ENCODE measurements around the gene QPCTL. TPM values are rescaled to one million over a fixed set of nuclear protein-coding genes. Genes with fewer than 3 reads are reported as not detected.

Gene QPCTL
- 1 to 10 TPM; 2.1 to 4.5 (median 3.4) TPM for polyA plus RNA-seq (ENCODE audit: insufficient read length in 10 of 10)
- long read RNA-seq, donor 1 = 0 reads
- long read RNA-seq, donor 2, partial matches to known transcripts = 0 of 1 reads
- long read RNA-seq, donor 2, other reads (novel, unspliced or antisense) = 0 of 1 reads
- long read RNA-seq, donor 3 = 0 reads
- long read RNA-seq, donor 4 = 0 reads
- long read RNA-seq, donor 5, partial matches to known transcripts = 0 of 1 reads
- long read RNA-seq, donor 5, other reads (novel, unspliced or antisense) = 0 of 1 reads
- long read RNA-seq, donor 6 = 0 reads
- long read RNA-seq, donor 7, partial matches to known transcripts = 0 of 1 reads
- long read RNA-seq, donor 7, other reads (novel, unspliced or antisense) = 0 of 1 reads
- long read RNA-seq, donor 8 = 0 reads
- long read RNA-seq, donor 9 = 0 reads

GRCh38 chr19:45692187-45693105, at the start of gene QPCTL:
Gene QPCTL (plus strand): TSS chr19:45692666. CDS start chr19:45692704, 38 bp downstream.
- DNase-seq = peak; percentile 96 to 99 (median 98)

- peak; percentile 62 to 91 (median 84) for DNase-seq
These were observed 49.2 kb upstream of the QPCTL start for GRCh38 chr19:45643024-45643926.

DNA sequence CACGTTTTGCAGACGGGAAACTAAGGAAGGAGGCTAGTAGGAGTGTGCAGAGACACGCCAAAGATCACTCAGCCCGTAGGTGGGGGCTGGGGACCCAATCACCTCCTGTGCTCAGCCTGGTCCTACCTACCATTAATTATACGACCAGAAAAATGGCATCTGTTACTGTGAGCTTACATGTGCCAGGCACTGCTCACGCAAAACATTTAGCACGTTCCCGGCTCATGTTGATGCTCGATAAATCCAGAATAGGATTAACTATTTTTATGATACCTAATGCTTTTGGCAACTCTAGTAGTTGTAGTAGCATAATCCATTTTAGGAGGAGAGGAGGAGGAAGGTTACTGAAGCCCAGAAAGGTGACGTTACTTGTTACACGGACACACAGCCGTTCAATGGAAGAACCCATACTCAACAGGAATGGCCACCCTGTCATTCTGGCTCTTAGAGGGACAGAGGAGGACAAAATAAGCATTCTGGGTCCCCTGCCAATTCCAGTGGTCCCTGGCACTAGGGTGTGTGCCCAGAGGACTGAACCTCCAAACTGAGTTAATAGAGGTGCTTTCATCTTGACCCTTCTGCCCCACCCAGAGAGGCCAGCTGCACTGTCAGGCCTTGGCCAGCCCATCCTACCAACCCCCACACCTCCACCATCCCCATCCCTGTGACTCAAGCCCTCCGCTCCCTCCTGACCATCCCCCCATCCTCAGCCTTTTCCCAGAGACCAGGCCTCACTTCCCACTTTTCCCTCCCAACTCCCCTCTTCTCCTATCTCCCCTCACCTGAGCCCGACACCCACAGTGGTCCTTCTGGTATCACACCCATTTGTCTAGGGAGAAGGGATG, 48.3 kb upstream of the QPCTL start:
- DNase-seq = no peak

- no peak for DNase-seq
These were observed 47.3 kb upstream of the QPCTL start for GRCh38 chr19:45645068-45645630.

- DNase-seq = peak; percentile 73 to 84 (median 78)
These were observed 46.7 kb upstream of the QPCTL start for GRCh38 chr19:45645631-45646344.

DNA sequence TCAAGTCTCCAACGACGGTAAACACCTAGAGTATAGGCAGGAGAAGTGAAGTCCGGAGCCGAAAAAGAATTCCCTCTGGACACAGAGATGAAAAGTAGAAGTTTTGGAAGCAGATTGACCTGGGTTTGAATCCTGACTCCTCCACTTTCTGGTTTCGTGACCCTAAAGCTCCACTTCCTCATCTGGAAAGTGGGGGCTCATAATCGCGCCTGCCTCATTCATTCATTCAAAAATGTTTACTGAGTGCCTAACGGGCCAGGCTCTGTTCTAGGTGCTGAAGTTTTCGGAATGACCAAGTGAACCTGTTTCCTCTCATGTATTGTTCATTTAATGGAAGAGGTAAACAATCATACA, 46.1 kb upstream of the QPCTL start:
- no peak for DNase-seq

DNA sequence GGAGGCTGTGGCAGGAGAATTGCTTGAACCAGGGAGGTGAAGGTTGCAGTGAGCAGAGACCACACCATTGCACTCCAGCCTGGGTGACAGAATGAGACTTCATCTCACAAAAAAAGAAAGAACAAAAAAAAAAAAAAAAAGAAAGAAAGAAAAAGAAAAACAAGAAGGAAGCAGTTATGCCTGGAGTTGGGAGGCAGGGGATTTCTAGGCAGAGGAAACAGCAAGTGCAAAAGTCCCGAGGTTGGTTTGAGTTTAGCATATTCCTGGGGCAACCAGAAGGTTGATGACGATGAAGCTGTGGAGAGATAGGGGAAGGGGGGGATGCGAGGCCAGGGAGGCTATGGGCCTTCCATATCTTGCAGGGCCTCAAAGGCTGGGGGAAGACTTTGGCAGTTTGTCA, 41.7 kb upstream of the QPCTL start:
- no peak for DNase-seq

DNA sequence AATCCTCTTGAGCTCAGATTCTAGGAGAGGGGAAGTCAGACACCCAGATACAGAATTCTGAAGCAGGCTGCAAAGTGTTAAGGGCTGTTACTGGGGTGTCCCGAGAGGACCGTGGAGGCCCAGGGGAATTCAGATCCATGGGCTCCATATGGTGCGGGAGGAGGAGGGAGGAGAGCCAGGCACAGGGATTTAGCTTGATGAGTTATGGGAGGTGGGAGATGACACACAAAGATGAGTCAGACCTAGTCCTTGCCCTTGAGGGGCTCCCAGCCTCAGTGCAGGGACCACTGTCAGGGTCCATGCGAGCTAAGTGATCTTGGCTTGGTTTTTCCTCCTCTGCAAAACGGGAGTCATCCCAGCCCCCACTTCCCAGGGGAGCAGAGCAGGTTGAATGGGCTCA, 38.8 kb upstream of the QPCTL start:
- DNase-seq = no peak

DNA sequence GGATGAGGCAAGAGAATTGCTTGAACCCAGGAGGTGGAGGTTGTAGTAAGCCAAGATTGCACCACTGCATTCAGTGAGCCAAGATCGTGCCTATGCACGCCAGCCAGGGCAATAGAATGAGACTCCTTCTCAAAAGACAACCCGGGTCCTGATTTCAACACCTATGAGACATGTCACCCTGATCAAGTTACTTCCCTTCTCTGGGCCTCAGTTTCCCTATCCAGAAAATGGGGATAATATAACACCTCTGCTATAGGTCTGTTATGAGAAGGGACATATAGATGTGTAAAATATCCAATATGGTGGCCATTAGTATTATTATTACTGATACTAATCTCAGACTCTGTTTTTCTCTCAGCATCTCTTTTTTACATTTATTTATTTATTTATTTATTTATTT, 37.4 kb upstream of the QPCTL start:
- no peak for DNase-seq

DNA sequence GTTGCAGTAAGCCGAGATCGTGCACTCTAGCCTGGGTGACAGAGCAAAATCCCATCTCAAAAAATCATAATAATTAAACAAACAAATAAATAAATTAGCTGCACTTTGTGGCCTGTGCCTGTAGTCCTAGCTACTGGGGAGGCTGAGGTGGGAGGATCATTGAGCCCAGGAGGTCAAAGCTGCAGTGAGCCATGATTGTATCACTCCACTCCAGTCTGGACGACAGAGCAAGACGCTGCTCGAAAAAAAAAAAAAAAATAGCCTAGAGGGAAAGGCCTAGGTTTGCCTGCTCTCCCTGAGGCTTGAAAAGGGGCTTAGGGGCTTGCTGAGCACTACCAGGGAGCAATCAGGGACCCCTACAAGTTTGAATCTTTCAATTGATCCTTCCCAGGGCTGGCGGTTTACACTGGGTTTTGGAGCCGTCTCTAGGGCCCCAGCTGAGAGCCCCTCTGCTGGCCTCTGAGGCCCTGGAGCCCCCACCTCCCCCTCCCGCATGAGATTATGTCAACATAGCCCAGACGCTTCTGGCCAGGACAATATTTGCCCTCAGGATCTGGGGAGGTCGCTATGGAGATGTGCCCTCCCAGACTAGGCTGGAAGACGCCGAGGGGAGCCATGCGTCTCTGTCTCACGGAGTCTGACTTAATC, 34.8 kb upstream of the QPCTL start:
- no peak for DNase-seq

DNA sequence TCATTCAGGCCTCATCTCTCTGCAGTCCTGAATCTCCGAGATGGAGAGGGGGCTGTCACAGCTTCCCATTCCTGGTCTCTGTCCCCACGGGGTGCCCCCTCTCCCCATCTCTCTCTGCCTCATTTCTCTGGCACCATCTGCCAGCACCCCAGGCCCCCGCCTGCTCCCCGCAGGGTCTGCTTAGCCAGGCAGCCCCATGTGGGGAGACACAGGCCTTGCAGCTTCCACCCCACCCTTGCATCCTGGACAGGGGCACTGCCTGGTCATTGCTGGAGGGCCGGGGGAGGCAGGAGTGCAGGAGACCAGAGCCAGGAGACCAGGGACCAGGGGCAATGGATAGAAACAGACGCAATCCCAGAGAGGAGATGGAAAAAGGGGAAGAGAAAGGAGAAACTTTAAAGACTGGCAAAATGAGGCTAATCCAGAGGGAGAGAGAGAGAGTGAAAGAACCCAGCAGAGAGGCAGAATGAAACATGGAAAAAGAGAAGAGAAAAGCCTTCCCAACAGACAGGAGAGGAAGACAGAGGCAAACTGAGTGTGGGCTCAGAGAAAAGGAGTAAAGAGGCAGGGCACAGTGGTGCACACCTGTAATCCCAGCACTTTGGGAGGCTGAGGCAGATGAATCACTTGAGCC, 33.3 kb upstream of the QPCTL start:
- no peak for DNase-seq

- DNase-seq = no peak
These were observed 31.8 kb upstream of the QPCTL start for GRCh38 chr19:45660636-45661035.

DNA sequence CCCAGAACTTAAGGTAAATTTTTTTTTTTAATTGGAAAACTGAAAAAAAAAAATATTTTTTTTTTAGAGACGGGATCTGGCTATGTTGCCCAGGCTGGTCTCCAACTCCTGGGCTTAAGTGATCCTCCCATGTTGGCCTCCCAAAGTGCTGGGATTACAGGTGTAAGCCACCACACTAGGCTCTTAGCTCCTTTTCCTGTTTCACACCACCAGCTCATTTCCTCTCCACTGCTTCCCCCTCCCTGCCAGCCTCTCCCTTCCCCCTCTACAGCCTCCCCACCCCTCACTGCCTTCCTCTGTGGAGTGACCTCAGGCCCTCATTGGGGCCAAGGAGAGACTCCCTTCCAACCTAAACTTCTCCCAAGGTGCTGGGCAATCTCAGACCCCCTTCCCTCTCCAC, 28.7 kb upstream of the QPCTL start:
- no peak for DNase-seq

GRCh38 chr19:45664575-45664974, 27.9 kb upstream of the QPCTL start:
- DNase-seq = no peak

DNA sequence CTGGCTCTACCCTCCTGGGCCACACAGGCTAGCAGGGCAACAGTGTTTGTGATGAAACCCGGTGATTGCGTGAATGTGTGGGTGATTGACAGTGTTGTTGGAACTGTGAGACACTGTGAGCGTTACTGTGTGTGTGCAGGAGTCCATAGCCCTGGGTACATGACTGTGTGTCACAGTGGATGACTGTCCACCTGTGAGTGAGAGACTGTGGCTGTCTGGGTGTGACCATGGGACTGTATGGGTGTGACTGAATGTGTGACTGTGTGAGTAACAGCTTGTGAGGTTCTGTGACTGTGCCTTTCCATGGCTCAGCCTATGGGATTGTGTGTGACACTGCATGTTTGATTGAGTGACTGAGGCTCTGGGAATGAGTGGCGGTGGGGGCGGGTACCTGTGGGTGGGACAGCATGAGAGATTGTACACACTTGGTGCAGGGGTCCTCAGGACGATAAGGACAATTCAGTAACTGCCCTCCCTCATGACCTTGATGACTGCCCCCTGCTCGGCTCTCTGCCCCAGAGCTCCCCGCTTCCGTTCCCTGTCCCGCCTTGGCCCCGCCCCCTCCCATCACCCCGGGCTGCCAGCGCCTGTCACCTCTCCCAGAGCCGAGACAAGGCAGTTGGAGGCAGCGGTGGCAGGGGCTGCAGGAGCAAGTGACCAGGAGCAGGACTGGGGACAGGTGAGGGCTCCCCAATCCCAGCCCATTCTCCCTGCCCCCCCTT, 24.7 kb upstream of the QPCTL start, which contains the start of gene GIPR:
Gene GIPR, plus strand, starts transcription at position 602 of the 722 bp plus-strand sequence. CDS start 1,300 bp downstream, outside the sequence.
- no peak for DNase-seq

DNA sequence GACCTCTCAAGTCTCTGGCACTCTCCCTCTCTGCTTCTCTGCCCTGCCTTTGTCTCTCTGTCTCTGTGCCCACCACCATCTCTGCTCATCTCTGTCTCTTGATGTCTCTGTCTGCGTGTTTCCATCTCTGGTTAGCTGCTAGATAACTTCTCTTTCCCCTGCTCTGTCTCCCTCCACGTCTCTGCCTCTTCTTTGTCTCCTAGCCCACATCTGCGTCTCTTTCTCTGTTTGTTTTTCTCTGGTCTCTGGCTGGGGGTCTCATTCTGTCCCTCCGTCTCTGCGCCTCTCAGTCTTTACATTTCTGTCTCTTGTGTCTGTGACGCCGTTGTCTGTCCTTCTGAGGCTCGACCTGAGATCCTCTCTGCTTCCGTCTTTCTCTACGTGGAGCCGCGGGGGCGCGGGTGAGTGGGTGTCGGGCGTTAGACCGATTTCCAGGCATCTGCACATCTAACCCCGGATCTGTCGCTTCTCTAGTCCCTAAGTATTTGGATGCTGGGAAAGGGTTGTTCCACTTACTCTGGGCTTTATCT, 24.1 kb upstream of the QPCTL start:
- DNase-seq = no peak

DNA sequence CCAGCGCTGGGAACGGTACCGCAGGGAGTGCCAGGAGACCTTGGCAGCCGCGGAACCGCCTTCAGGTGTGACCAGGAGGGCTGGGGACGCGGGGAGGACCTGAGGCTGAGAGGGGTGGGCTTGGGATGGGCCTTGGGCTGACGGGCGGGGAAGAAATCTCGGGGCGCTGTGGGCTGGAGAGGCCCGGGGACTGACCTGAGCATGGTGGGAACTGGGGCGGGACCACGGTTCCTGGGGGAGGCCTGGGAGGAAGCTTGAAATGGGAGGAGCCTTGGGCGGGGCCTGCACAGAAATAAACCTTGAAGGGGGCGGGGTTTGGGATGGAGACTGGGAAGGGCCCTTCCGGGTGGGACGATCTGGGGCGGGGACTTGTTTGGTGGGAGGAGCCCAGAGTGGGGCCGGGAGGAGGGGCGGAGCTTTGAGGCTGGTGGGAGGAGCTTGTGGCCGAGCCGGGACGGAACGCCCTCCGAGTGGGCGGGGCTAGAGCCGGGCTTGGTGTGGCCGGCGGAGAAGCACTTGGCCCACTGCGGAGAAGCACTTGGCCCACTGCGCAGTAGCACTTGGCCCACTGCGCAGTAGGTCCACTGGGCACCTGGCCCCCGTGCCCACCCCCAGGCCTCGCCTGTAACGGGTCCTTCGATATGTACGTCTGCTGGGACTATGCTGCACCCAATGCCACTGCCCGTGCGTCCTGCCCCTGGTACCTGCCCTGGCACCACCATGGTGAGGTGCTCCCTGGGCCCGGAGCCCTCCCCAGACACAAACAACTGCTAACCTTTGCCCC, 21.6 kb upstream of the QPCTL start:
- DNase-seq = peak in 1 of 3 donors; percentile 42
